BJ (cell line): ENCODE results near the gene TRIM66. TPM values are rescaled to one million over a fixed set of nuclear protein-coding genes. Genes with fewer than 3 reads are reported as not detected.

ENCODE experiments used
- CTCF ChIA-PET: fragments of 350-600 bp; formaldehyde crosslinking; extraction: SDS; loops from one replicate; lab custom pipeline; 2021; ENCODE audit warnings: antibody characterized with exemption, inconsistent platforms; lab: Yijun Ruan, JAX
- POLR2A ChIA-PET: fragments of 300-600 bp; sonication (Branson Sonifier 250); formaldehyde crosslinking; extraction: SDS; loops from one replicate; lab custom pipeline; 2021; ENCODE audit warnings: antibody characterized with exemption; lab: Charles Lee
- DNase-seq: peaks from one replicate; pipeline ENCODE4 v3.0.0-alpha.2; 2011; ENCODE audit warnings: low read depth
- H3K27me3 ChIP-seq: 2 replicates; pipeline ENCODE4 v1.6.0; 2011; ENCODE audit warnings: low read length; ENCODE audit not compliant: control insufficient read depth, insufficient read depth
- H3K36me3 ChIP-seq: 2 replicates; pipeline ENCODE4 v1.5.1; 2011; ENCODE audit warnings: low read length; ENCODE audit not compliant: control insufficient read depth, insufficient read depth
- H3K4me3 ChIP-seq: 2 replicates; pipeline ENCODE4 v1.5.1; 2011; ENCODE audit warnings: low read depth, mild to moderate bottlenecking, control low read depth, low read length
- CTCF ChIP-seq: IDR thresholded peaks from 2 replicates; pipeline ENCODE4 v1.5.1; 2011; ENCODE audit warnings: low read depth, mild to moderate bottlenecking, control low read depth, inconsistent platforms, low read length, moderate library complexity; ENCODE audit not compliant: insufficient read depth
- polyA plus RNA-seq: library from polyadenylated mRNA; depleted of rRNA; stranded (reverse); fragments of >200 nt; gene quantifications from 2 replicates; pipeline ENCODE4 v1.2.3, GENCODE V29; 2011

TRIM66 gene
- polyA plus RNA-seq, 1 experiment = 5.6 TPM

GRCh38 chr11:8598506-8598905 is 84.0 kb downstream of the TRIM66 start:
- Histone ChIP-seq H3K27me3 (0 out of 2 replicates have a peak, but pooled peaks cover 2% of the 10 kb centered on the region), H3K4me3 (no peak overlapping the region), H3K36me3 (no peaks in the 10 kb centered on the region)
- no peak for TF ChIP-seq CTCF
- ChIA-PET POLR2A (interaction anchor here (0.6 kb wide), 1 partner anchor 38 kb away, joined by 3 read pairs; no protein-coding TSS in a partner anchor), CTCF (interaction anchor here (0.7 to 1.1 kb wide), 2 partner anchors 11 to 26 kb away, joined by 3 read pairs; no protein-coding TSS in a partner anchor)
- no peak for DNase-seq

GRCh38 chr11:8597182-8597581 is 85.3 kb downstream of the TRIM66 start:
- Histone ChIP-seq H3K27me3 (0 out of 2 replicates have a peak, but pooled peaks cover 2% of the 10 kb centered on the region), H3K36me3 (no peaks in the 10 kb centered on the region), H3K4me3 (no peak overlapping the region)
- no peak for DNase-seq
- POLR2A ChIA-PET = no interaction called here
- CTCF ChIA-PET = interaction anchor here (0.6 kb wide), 1 partner anchor 15 kb away, joined by 3 read pairs; no protein-coding TSS in a partner anchor
- TF ChIP-seq CTCF = no peak

GRCh38 chr11:8596504-8597046 is 85.9 kb downstream of the TRIM66 start:
- Histone ChIP-seq H3K36me3 (no peaks in the 10 kb centered on the region), H3K4me3 (no peak overlapping the region), H3K27me3 (0 out of 2 replicates have a peak, but pooled peaks cover 2% of the 10 kb centered on the region)
- no peak for DNase-seq
- no peak for TF ChIP-seq CTCF
- CTCF ChIA-PET = interaction anchor here (0.6 kb wide), 2 partner anchors 16 to 88 kb away, joined by 3 to 4 read pairs; no protein-coding TSS in a partner anchor
- POLR2A ChIA-PET = no interaction called here

GRCh38 chr11:8593935-8594909 is 88.2 kb downstream of the TRIM66 start, which contains the start of gene STK33:
TSS of gene STK33 (minus strand) at chr11:8594228. CDS start at chr11:8474905, 119,323 bp downstream.
- ChIA-PET POLR2A (interaction anchor here (1.2 kb wide), 1 partner anchor 10 kb away, joined by 4 read pairs; no protein-coding TSS in a partner anchor), CTCF (no interaction called here)
- H3K4me3 ChIP-seq = peak within 1 kb of the TSS; percentile 62
- no peak for TF ChIP-seq CTCF
- no peak for DNase-seq
- H3K27me3 ChIP-seq = 0 out of 2 replicates have a peak, but pooled peaks cover 2% of the 10 kb centered on the region
- H3K36me3 ChIP-seq = no peaks in the 10 kb centered on the region
